ENCODE results near the gene PLK2. TPM values are rescaled to one million over a fixed set of nuclear protein-coding genes. Genes with fewer than 3 reads are reported as not detected.

Gene PLK2
- total and polyA plus RNA-seq, 5 experiments from 2014 or later, result 0.33 to 10.7 (median 1.0) TPM

- no peaks in the 10 kb centered on the region for H3K36me3 Mint-ChIP-seq
- no peaks in the 10 kb centered on the region for H3K9me3 Mint-ChIP-seq
- peaks cover 0 to 2% (median 0%) of the 10 kb centered on the region in 5 donors for H3K27me3 Mint-ChIP-seq
- H3K4me1 Mint-ChIP-seq, result peaks cover 0 to 10% (median under 1%) of the 10 kb centered on the region in 4 donors
- ATAC-seq (peak in 1 of 2 donors; percentile 38), DNase-seq (no peak)
- H3K27ac Mint-ChIP-seq, result no peak overlapping the region
- no peak overlapping the region for H3K4me3 Mint-ChIP-seq
- POLR2A ChIA-PET, result no interaction called here
Measured at GRCh38 chr5:58466939-58467338, 7.1 kb upstream of the PLK2 start.

- POLR2A ChIA-PET, result no interaction called here
- peaks cover 7 to 21% (median 14%) of the 10 kb centered on the region in 4 donors for H3K4me1 Mint-ChIP-seq
- H3K36me3 Mint-ChIP-seq, result no peaks in the 10 kb centered on the region
- H3K27ac Mint-ChIP-seq, result no peak overlapping the region
- H3K9me3 Mint-ChIP-seq, result no peaks in the 10 kb centered on the region
- peaks cover 0 to 11% (median 9%) of the 10 kb centered on the region in 5 donors for H3K27me3 Mint-ChIP-seq
- DNase-seq (peak in 8 of 10 donors; percentile 7 to 68 (median 46)), ATAC-seq (no peak)
- no peak overlapping the region for H3K4me3 Mint-ChIP-seq
Measured at GRCh38 chr5:58462623-58463230, 2.8 kb upstream of the PLK2 start.

GRCh38 chr5:58462154-58462553, 2.3 kb upstream of the PLK2 start:
- no peaks in the 10 kb centered on the region for H3K36me3 Mint-ChIP-seq
- no peak overlapping the region for H3K27ac Mint-ChIP-seq
- peaks cover 7 to 21% (median 14%) of the 10 kb centered on the region in 4 donors for H3K4me1 Mint-ChIP-seq
- DNase-seq (no peak), ATAC-seq (no peak)
- no peaks in the 10 kb centered on the region for H3K9me3 Mint-ChIP-seq
- POLR2A ChIA-PET, result no interaction called here
- H3K27me3 Mint-ChIP-seq, result peaks cover 0 to 11% (median 9%) of the 10 kb centered on the region in 5 donors
- peak overlapping the region in 1 of 10 donors; percentile 14 for H3K4me3 Mint-ChIP-seq

GRCh38 chr5:58460732-58461286, 923 bp upstream of the PLK2 start:
- H3K27me3 Mint-ChIP-seq, result peaks cover 0 to 11% (median 9%) of the 10 kb centered on the region in 5 donors
- no peaks in the 10 kb centered on the region for H3K9me3 Mint-ChIP-seq
- peaks cover 7 to 20% (median 13%) of the 10 kb centered on the region in 4 donors for H3K4me1 Mint-ChIP-seq
- H3K4me3 Mint-ChIP-seq, result peak overlapping the region; percentile 34 to 94 (median 88)
- POLR2A ChIA-PET, result interaction anchor here (1.0 to 1.6 kb wide), 3 partner anchors 47 to 1163 kb away, joined by 4 to 6 read pairs (median 4); no protein-coding TSS in a partner anchor
- ATAC-seq (peak; percentile 69 to 72), DNase-seq (peak; percentile 76 to 96 (median 88))
- no peaks in the 10 kb centered on the region for H3K36me3 Mint-ChIP-seq
- peak overlapping the region; percentile 68 to 95 (median 88) for H3K27ac Mint-ChIP-seq

- H3K27ac Mint-ChIP-seq, result peak overlapping the region; percentile 65 to 95 (median 90)
- peaks cover 0 to 4% (median under 1%) of the 10 kb centered on the region in 3 donors for H3K36me3 Mint-ChIP-seq
- peak in 2 of 10 donors; percentile 3 to 22 for DNase-seq
- peak overlapping the region; percentile 82 to 94 (median 90) for H3K4me3 Mint-ChIP-seq
- peaks cover 0 to 11% (median 9%) of the 10 kb centered on the region in 5 donors for H3K27me3 Mint-ChIP-seq
- H3K9me3 Mint-ChIP-seq, result no peaks in the 10 kb centered on the region
- POLR2A ChIA-PET, result no interaction called here
- ATAC-seq, result peak in 1 of 2 donors; percentile 2
- H3K4me1 Mint-ChIP-seq, result peaks cover 7 to 20% (median 13%) of the 10 kb centered on the region in 4 donors
Measured at GRCh38 chr5:58459146-58460001, 512 bp downstream of the PLK2 start.

- Mint-ChIP-seq H3K4me3 (peak overlapping the region; percentile 82 to 94 (median 90)), H3K27me3 (peaks cover 0 to 11% (median 9%) of the 10 kb centered on the region in 5 donors), H3K27ac (peak overlapping the region in 9 of 10 donors; percentile 1 to 82 (median 74)), H3K9me3 (no peaks in the 10 kb centered on the region), H3K36me3 (peaks cover 0 to 5% (median 2%) of the 10 kb centered on the region in 3 donors), H3K4me1 (peaks cover 7 to 20% (median 13%) of the 10 kb centered on the region in 4 donors)
- POLR2A ChIA-PET, result no interaction called here
- ATAC-seq (no peak), DNase-seq (peak in 3 of 10 donors; percentile 17 to 31 (median 24))
Measured at GRCh38 chr5:58458743-58459145, 1.1 kb downstream of the PLK2 start.

GRCh38 chr5:58458141-58458742, 1.6 kb downstream of the PLK2 start:
- H3K4me3 Mint-ChIP-seq, result peak overlapping the region in 8 of 10 donors; percentile 15 to 90 (median 84)
- POLR2A ChIA-PET, result no interaction called here
- H3K9me3 Mint-ChIP-seq, result no peaks in the 10 kb centered on the region
- peaks cover 0 to 5% (median 2%) of the 10 kb centered on the region in 3 donors for H3K36me3 Mint-ChIP-seq
- H3K4me1 Mint-ChIP-seq, result peaks cover 7 to 20% (median 13%) of the 10 kb centered on the region in 4 donors
- DNase-seq (no peak), ATAC-seq (no peak)
- peak overlapping the region in 1 of 10 donors; percentile 79 for H3K27ac Mint-ChIP-seq
- H3K27me3 Mint-ChIP-seq, result peaks cover 0 to 11% (median 9%) of the 10 kb centered on the region in 5 donors

- Mint-ChIP-seq H3K36me3 (peaks cover 0 to 5% (median 2%) of the 10 kb centered on the region in 3 donors), H3K27me3 (peaks cover 5 to 11% (median 9%) of the 10 kb centered on the region in 5 donors), H3K27ac (no peak overlapping the region), H3K4me1 (peaks cover 7 to 20% (median 12%) of the 10 kb centered on the region in 4 donors), H3K4me3 (no peak overlapping the region), H3K9me3 (no peaks in the 10 kb centered on the region)
- ATAC-seq (no peak), DNase-seq (no peak)
- POLR2A ChIA-PET, result no interaction called here
Measured at GRCh38 chr5:58457050-58457449, 2.8 kb downstream of the PLK2 start.

GRCh38 chr5:58456486-58456885, 3.4 kb downstream of the PLK2 start:
- Mint-ChIP-seq H3K36me3 (peaks cover 0 to 5% (median 2%) of the 10 kb centered on the region in 3 donors), H3K4me1 (peaks cover 6 to 20% (median 11%) of the 10 kb centered on the region in 4 donors), H3K4me3 (no peak overlapping the region), H3K27ac (no peak overlapping the region), H3K9me3 (no peaks in the 10 kb centered on the region), H3K27me3 (peaks cover 6 to 11% (median 9%) of the 10 kb centered on the region in 5 donors)
- POLR2A ChIA-PET, result no interaction called here
- ATAC-seq (no peak), DNase-seq (no peak)

GRCh38 chr5:58456026-58456425, 3.9 kb downstream of the PLK2 start:
- H3K4me3 Mint-ChIP-seq, result no peak overlapping the region
- peaks cover 6 to 11% (median 9%) of the 10 kb centered on the region in 5 donors for H3K27me3 Mint-ChIP-seq
- POLR2A ChIA-PET, result no interaction called here
- ATAC-seq, result no peak
- H3K36me3 Mint-ChIP-seq, result peaks cover 0 to 5% (median 2%) of the 10 kb centered on the region in 3 donors
- DNase-seq, result no peak
- no peaks in the 10 kb centered on the region for H3K9me3 Mint-ChIP-seq
- H3K27ac Mint-ChIP-seq, result no peak overlapping the region
- H3K4me1 Mint-ChIP-seq, result peaks cover 6 to 17% (median 10%) of the 10 kb centered on the region in 4 donors

GRCh38 chr5:58455480-58455879, 4.4 kb downstream of the PLK2 start:
- H3K27ac Mint-ChIP-seq, result no peak overlapping the region
- H3K9me3 Mint-ChIP-seq, result no peaks in the 10 kb centered on the region
- peaks cover 3 to 13% (median 7%) of the 10 kb centered on the region in 4 donors for H3K4me1 Mint-ChIP-seq

GRCh38 chr5:58455066-58455465, 4.8 kb downstream of the PLK2 start:
- no peak overlapping the region for H3K4me3 Mint-ChIP-seq
- POLR2A ChIA-PET, result no interaction called here
- H3K4me1 Mint-ChIP-seq, result peaks cover 3 to 13% (median 7%) of the 10 kb centered on the region in 4 donors
- H3K27ac Mint-ChIP-seq, result no peak overlapping the region
- peaks cover 0 to 5% (median 2%) of the 10 kb centered on the region in 3 donors for H3K36me3 Mint-ChIP-seq
- DNase-seq (no peak), ATAC-seq (no peak)
- H3K9me3 Mint-ChIP-seq, result no peaks in the 10 kb centered on the region
- peaks cover 6 to 11% (median 9%) of the 10 kb centered on the region in 5 donors for H3K27me3 Mint-ChIP-seq

More at GRCh38 chr5:58455480-58455879, 4.4 kb downstream of the PLK2 start:
- Mint-ChIP-seq H3K36me3 (peaks cover 0 to 5% (median 2%) of the 10 kb centered on the region in 3 donors), H3K4me3 (no peak overlapping the region), H3K27me3 (peaks cover 6 to 11% (median 9%) of the 10 kb centered on the region in 5 donors)
- DNase-seq, result no peak
- POLR2A ChIA-PET, result no interaction called here
- ATAC-seq, result no peak

All from naive thymus-derived CD8-positive, alpha-beta T cell (primary cell).